GM12891 (cell line): ENCODE data around the gene ROBO1.

Source experiments
- POLR2AphosphoS5 ChIP-seq: IDR thresholded peaks from 2 replicates; pipeline ENCODE4 v1.6.1; 2011; ENCODE audit warnings: low read depth, low read length, control low read depth
- TAF1 ChIP-seq: IDR thresholded peaks from 2 replicates; pipeline ENCODE4 v1.6.1; 2011; ENCODE audit warnings: low read depth, low read length, control low read depth

- TF ChIP-seq TAF1, result no peak
- no peak for TF ChIP-seq POLR2AphosphoS5
These were observed 804.0 kb downstream of the ROBO1 start for GRCh38 chr3:78963771-78964170.
